ENCODE data around the gene ABCE1. TPM values are rescaled to one million over a fixed set of nuclear protein-coding genes. Genes with fewer than 3 reads are reported as not detected.

The ABCE1 gene
- 45.9 and 51.4 TPM in 2 replicates for total RNA-seq

DNA sequence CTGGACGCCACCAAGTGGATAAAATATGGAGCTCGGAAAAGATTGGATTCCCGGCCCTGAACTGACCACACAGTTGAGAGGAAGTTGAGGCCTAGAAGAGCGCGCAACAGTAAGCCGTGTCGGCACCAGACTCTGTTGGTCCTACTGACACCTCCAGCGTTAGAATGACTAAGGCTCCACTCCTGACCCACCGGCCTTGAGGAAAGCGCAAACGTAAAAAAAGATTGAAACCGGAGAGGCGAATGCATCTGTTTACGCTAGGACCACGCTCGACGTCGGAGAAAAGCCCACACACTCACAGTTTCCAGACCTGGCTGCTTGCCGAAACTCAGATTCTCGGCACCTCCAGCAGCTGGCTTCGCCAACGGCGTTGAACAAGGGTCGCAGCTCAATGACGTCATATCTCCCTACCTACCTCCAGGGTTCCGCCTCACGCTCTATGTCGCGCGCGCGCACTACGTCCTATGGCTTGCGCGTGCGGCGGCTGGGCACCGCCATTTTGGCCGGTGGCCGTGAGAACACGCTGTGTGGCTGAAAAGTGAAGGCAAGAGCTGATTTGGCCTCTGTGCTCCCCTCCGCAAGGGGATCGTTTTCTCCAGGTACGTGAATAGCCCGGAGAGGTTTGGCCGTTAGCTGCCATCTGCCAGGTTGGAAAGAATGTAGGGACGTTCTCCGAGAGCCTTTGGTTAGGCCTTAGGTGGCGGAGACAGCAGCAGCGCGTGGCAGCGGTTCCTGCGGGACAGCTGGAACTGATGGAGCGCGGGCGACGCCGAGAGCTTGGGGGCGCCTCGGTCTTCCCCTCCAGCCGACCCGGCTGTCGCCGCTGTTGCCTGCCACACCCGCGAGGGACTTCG is at the start of gene ABCE1, which contains the start of gene ANAPC10:
TSS of gene ABCE1 (plus strand) at position 491 of the 854 bp plus-strand sequence. CDS start 6,102 bp downstream, outside the sequence.
TSS of gene ANAPC10 (minus strand) at position 376 of the 854 bp plus-strand sequence. CDS start 2,097 bp downstream, outside the sequence.

Other genes with a start within 250 kb of the ABCE1 start
- gene ANAPC10, start 115 bp upstream of the ABCE1 start, total RNA-seq, result 14.6 and 18.4 TPM in 2 replicates
- gene OTUD4, start 82.3 kb downstream of the ABCE1 start, total RNA-seq, result 10.3 and 11.5 TPM in 2 replicates